Measurements from ENCODE around the gene NBAS. TPM values are rescaled to one million over a fixed set of nuclear protein-coding genes. Genes with fewer than 3 reads are reported as not detected.
"Not testable (repeated sequence)": the region's sequence is repeated elsewhere in the genome, so short reads cannot be mapped to it uniquely, and the experiment has no call there.

NBAS gene
- total and polyA plus RNA-seq, 2 of the 13 experiments (the other 11 are each of a cell fraction or from before 2014, with no cell fraction given): 33.6 to 58.7 TPM

- H4K20me1 ChIP-seq (ENCODE audit: insufficient read depth, low read length); H3K4me1 ChIP-seq (ENCODE audit: insufficient read depth, low read length); H3K79me2 ChIP-seq (ENCODE audit: insufficient read depth, low read length); H3K4me3 ChIP-seq (replicated peaks in 1 of 3; ENCODE audit: insufficient read depth in 1 of 3, low read depth in 2 of 3, low read length in 3 of 3); in situ Hi-C loops (cut with HindIII; ENCODE audit: extremely low pct_ligation_motif_present, low pct_unique_long_range_greater_than_20kb); H3K9ac ChIP-seq (ENCODE audit: insufficient read depth, low read depth, low read length); H3K27me3 ChIP-seq (ENCODE audit: control insufficient read depth in 1 of 2, insufficient read depth in 2 of 2, low read length in 2 of 2); intact Hi-C loops (cut with micrococcal nuclease; ENCODE audit: unreplicated experiment); H3K36me3 ChIP-seq (replicated peaks in 1 of 2; ENCODE audit: control insufficient read depth in 1 of 2, insufficient read depth in 2 of 2, low read length in 2 of 2); ATAC-seq; H3K27ac ChIP-seq (ENCODE audit: extremely low read length, insufficient read depth, low read length); H2AFZ ChIP-seq (ENCODE audit: low read length); DNase-seq (ENCODE audit: low spot score); POLR2A ChIA-PET; H3K4me2 ChIP-seq (ENCODE audit: low read depth, low read length); H3K9me3 ChIP-seq (ENCODE audit: low read length); FAIRE-seq; CTCF ChIA-PET (ENCODE audit: low intra/inter-chr PET ratio, low total read pairs); BruUV-seq (replicated peaks): not testable (repeated sequence)
- WGBS (ENCODE audit: low lambda C conversion rate): 83% methylated on average over 5 of the region's 5 CpGs
These were observed 20.6 kb downstream of the NBAS start for GRCh38 chr2:15540523-15540922.

- ChIA-PET CTCF (ENCODE audit: low intra/inter-chr PET ratio, low total read pairs) (no interaction called here), POLR2A (no interaction called here)
- no TSS peak for BruUV-seq (replicated peaks)
- intact Hi-C loops (cut with micrococcal nuclease; ENCODE audit: unreplicated experiment): no loop called here
- ATAC-seq (no peak), FAIRE-seq (no peak), DNase-seq (ENCODE audit: low spot score) (no peak)
- Histone ChIP-seq H4K20me1 (ENCODE audit: insufficient read depth, low read length) (no peaks in the 10 kb centered on the region), H3K4me2 (ENCODE audit: low read depth, low read length) (no peak overlapping the region), H2AFZ (ENCODE audit: low read length) (no peak overlapping the region), H3K4me1 (ENCODE audit: insufficient read depth, low read length) (no peaks in the 10 kb centered on the region), H3K79me2 (ENCODE audit: insufficient read depth, low read length) (no peaks in the 10 kb centered on the region), H3K4me3 (replicated peaks in 1 of 3; ENCODE audit: insufficient read depth in 1 of 3, low read depth in 2 of 3, low read length in 3 of 3) (no peak overlapping the region), H3K9me3 (ENCODE audit: low read length) (no peaks in the 10 kb centered on the region), H3K27ac (ENCODE audit: extremely low read length, insufficient read depth, low read length) (no peak overlapping the region), H3K36me3 (replicated peaks in 1 of 2; ENCODE audit: control insufficient read depth in 1 of 2, insufficient read depth in 2 of 2, low read length in 2 of 2) (peaks cover 2 to 9% of the 10 kb centered on the region in 2 experiments; a peak in 2 of 5 replicates), H3K9ac (ENCODE audit: insufficient read depth, low read depth, low read length) (no peak overlapping the region), H3K27me3 (ENCODE audit: control insufficient read depth in 1 of 2, insufficient read depth in 2 of 2, low read length in 2 of 2) (no peaks in the 10 kb centered on the region)
- in situ Hi-C loops (cut with HindIII; ENCODE audit: extremely low pct_ligation_motif_present, low pct_unique_long_range_greater_than_20kb): no loop called here
- TF ChIP-seq NFE2L1 (CRISPR knock-in tag; IDR thresholded peaks at IDR 0.05; ENCODE audit: borderline replicate concordance) (no peak), HNRNPUL1 (IDR thresholded peaks at IDR 0.05; ENCODE audit: low read depth, low read length) (no peak), RERE (CRISPR knock-in tag; IDR thresholded peaks at IDR 0.05; ENCODE audit: low read depth) (no peak), FOSL2 (CRISPR knock-in tag; IDR thresholded peaks at IDR 0.05) (no peak), TBX2 (CRISPR knock-in tag; IDR thresholded peaks at IDR 0.05; ENCODE audit: borderline replicate concordance) (no peak), ZNF768 (CRISPR knock-in tag; IDR thresholded peaks at IDR 0.05) (no peak), ZNF33A (CRISPR knock-in tag; IDR thresholded peaks at IDR 0.05; ENCODE audit: borderline replicate concordance) (no peak), ZNF556 (CRISPR knock-in tag; IDR thresholded peaks at IDR 0.05; ENCODE audit: borderline replicate concordance) (no peak), ZNF232 (CRISPR knock-in tag; IDR thresholded peaks at IDR 0.05; ENCODE audit: borderline replicate concordance) (no peak), RARG (CRISPR knock-in tag; IDR thresholded peaks at IDR 0.05; ENCODE audit: low read depth) (no peak), CHCHD3 (CRISPR knock-in tag; IDR thresholded peaks at IDR 0.05) (no peak)
- TF ChIP-seq, protein P1, sequence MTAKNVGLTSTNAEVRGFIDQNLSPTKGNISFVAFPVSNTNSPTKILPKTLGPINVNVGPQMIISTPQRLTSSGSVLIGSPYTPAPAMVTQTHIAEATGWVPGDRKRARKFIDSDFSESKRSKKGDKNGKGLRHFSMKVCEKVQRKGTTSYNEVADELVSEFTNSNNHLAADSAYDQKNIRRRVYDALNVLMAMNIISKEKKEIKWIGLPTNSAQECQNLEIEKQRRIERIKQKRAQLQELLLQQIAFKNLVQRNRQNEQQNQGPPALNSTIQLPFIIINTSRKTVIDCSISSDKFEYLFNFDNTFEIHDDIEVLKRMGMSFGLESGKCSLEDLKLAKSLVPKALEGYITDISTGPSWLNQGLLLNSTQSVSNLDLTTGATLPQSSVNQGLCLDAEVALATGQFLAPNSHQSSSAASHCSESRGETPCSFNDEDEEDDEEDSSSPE (CRISPR knock-in tag; IDR thresholded peaks at IDR 0.05): no peak
- 90% methylated on average over 3 of the region's 3 CpGs for WGBS (ENCODE audit: low lambda C conversion rate)
These were observed 21.1 kb downstream of the NBAS start for GRCh38 chr2:15539999-15540398.

Measured in HepG2 (cell line).